ACC112 (cell line): Measurements from ENCODE around the gene KATNB1.

Experiments used
- H2AFZ ChIP-seq: fragments of 200-600 bp; sonication (generic); one replicate; pipeline ENCODE4 v1.6.0; 2017; ENCODE audit warnings: antibody characterized with exemption, low read length; ENCODE audit not compliant: unreplicated experiment
- H3K27ac ChIP-seq: fragments of 200-600 bp; sonication (generic); 2 replicates; pipeline ENCODE4 v1.5.1; 2014; ENCODE audit warnings: low read depth, mild to moderate bottlenecking, antibody characterized with exemption, low read length, moderate library complexity
- H3K27me3 ChIP-seq: fragments of 200-600 bp; sonication (generic); 2 replicates; pipeline ENCODE4 v1.6.1; 2014; ENCODE audit warnings: mild to moderate bottlenecking, antibody characterized with exemption, low read length, moderate library complexity, mixed read lengths; ENCODE audit not compliant: insufficient read depth
- H3K36me3 ChIP-seq: fragments of 200-600 bp; sonication (generic); 2 replicates; pipeline ENCODE4 v1.6.1; 2016; ENCODE audit warnings: mild to moderate bottlenecking, antibody characterized with exemption, low read length, moderate library complexity, mixed read lengths; ENCODE audit not compliant: insufficient read depth
- H3K4me1 ChIP-seq: fragments of 200-600 bp; sonication (generic); one replicate; pipeline ENCODE4 v1.6.1; 2016; ENCODE audit warnings: low read length, mixed read lengths; ENCODE audit not compliant: insufficient read depth, unreplicated experiment, control insufficient read depth
- H3K4me3 ChIP-seq: fragments of 200-600 bp; sonication (generic); 2 replicates; pipeline ENCODE4 v1.5.1; 2014; ENCODE audit warnings: mild to moderate bottlenecking, low read depth, low read length
- H3K79me2 ChIP-seq: fragments of 200-600 bp; sonication (generic); one replicate; pipeline ENCODE4 v1.6.0; 2016; ENCODE audit warnings: low read length; ENCODE audit not compliant: control insufficient read depth, unreplicated experiment, insufficient read depth

Gene KATNB1

DNA sequence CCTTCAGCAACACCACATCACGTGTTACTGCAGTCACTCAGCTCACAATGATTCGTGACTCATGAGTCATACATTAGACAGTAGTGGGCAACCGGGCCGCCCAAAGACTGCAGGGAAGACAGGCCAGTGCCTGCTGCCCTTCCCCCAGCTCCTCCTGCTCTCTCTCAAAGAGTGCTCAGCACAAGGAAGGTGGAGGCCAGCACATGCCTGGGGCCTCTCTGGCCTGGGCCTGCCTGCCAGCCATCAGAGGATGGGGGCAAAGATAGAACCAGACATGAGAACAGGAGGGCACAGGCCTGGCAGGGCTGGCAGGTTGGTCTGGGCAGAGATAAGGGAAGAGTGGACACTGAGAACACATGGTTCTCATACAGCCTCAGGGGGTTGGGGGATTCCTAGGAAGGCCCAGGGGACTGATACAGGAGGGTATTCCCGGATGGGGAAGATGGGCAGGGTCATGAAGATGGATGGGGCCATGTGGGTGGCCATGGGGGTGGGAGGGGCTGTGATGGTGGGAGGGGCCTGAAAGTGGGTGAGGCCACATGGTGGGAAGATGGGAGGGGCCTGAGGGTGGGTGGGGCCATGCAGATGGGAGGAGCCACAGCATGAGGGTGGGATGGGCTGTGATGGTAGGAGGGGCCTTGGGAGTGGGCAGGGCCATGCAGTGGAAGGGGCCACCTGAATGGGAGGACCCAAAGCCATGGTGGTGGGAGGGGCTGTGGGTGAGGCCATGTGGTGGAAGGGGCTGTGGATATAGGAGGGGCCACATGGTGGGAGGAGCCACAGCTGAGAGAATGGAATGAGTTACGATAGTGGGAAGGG is 29.0 kb downstream of the KATNB1 start:
- peak overlapping the region; percentile 35; the same call in 1 of the 2 replicates for H3K4me3 ChIP-seq
- no peaks in the 10 kb centered on the region for H3K79me2 ChIP-seq
- no peak overlapping the region for H2AFZ ChIP-seq
- H3K36me3 ChIP-seq = peaks cover 15% of the 10 kb centered on the region
- H3K27ac ChIP-seq = peak overlapping the region; percentile 87
- H3K4me1 ChIP-seq = peaks cover 16% of the 10 kb centered on the region
- no peaks in the 10 kb centered on the region for H3K27me3 ChIP-seq

DNA sequence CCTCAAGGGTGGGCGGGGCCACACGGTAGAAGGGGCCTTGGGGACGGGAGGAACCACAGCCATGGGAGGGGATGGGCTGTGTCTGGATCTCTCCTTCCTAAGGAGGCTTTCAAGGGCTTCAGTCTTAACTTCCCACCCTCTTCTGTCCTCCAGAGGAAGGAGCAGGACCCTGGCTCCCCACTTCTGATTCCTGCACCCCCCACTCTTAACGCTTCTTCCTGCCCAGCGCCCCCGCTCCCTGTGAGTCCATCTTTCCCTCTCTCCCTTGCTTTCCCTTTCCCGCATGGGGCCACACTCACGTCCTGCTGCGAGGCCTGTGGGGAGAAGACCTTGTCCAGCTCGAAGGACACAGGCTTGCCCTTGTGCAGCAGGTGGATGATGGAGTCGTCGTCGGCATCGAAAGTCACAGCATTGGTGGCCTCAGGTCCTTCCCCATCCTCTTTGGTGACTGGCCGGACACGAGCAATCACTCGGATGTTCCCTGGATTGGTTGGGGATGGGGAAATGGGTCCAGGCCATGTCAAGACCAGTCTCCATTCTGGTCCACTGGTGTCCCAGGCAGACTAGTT is 29.7 kb downstream of the KATNB1 start:
- no peak overlapping the region for H2AFZ ChIP-seq
- H3K4me1 ChIP-seq = peaks cover 16% of the 10 kb centered on the region
- no peaks in the 10 kb centered on the region for H3K27me3 ChIP-seq
- H3K36me3 ChIP-seq = peaks cover 15% of the 10 kb centered on the region
- no peaks in the 10 kb centered on the region for H3K79me2 ChIP-seq
- H3K4me3 ChIP-seq = no peak overlapping the region
- peak overlapping the region; percentile 9; the same call in 1 of the 2 replicates for H3K27ac ChIP-seq

DNA sequence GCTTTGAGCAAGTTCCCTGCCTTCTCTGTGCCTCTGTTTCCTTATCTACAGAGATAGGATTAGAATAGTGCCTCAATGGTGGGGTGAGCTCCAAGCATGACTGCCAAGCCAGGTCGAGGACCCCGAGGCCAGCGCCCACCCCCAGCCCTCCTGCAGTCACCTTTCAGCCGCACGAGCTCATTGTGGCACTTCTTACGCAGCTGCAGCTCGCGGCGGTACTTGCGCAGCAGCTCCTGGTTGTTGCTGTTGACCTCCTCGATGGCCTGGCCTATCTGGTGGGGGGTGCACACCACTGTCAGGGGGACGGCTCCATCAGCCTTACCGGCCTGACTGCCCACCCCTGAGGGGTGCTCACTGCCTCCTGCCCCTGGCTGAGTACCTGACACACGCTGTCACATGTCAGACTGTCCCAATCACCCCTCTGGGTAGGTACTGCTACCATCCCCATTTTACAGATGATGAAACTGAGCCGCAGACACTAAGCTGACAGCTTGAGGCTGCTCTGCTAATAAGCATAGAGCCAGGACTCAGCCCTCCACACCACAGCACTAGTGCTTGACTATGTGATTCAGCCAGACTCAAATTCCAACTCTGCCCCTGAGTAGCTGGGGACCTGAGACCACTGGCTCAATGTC is 31.3 kb downstream of the KATNB1 start:
- H3K4me3 ChIP-seq = no peak overlapping the region
- no peak overlapping the region for H2AFZ ChIP-seq
- no peaks in the 10 kb centered on the region for H3K79me2 ChIP-seq
- no peak overlapping the region for H3K27ac ChIP-seq
- peaks cover 16% of the 10 kb centered on the region for H3K4me1 ChIP-seq
- H3K36me3 ChIP-seq = peaks cover 15% of the 10 kb centered on the region
- no peaks in the 10 kb centered on the region for H3K27me3 ChIP-seq

DNA sequence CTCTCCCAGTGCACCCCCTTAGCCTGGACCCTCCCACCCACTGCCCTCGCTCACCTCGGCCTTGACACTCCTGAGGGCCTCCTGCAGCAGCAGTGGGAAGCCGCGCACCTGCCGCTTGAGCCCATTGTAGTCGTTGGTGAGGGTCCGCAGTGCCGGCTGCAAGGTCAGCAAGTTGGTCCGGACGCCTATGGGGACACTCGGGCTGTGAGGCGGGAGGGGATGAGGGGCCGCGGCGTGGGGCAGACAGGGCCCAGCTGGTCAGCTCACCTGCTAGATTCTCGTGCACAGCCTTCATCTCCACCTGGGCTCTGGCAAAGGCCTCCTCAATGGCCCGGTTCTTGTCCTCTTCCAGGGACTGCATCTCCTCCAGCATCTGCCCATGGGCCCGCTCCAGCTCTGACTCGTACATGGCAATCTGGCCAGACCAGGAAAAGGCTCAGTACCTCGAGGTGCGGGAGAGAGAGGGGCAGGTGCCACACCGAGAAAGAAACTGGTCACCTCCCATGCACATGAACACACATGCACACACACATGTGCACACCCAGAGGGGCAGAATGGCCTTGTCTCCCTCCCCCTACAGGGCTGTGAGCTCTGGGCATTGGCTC is 34.1 kb downstream of the KATNB1 start:
- no peak overlapping the region for H2AFZ ChIP-seq
- H3K36me3 ChIP-seq = peaks cover 15% of the 10 kb centered on the region
- no peaks in the 10 kb centered on the region for H3K4me1 ChIP-seq
- no peak overlapping the region for H3K4me3 ChIP-seq
- no peak overlapping the region for H3K27ac ChIP-seq
- no peaks in the 10 kb centered on the region for H3K79me2 ChIP-seq
- no peaks in the 10 kb centered on the region for H3K27me3 ChIP-seq

DNA sequence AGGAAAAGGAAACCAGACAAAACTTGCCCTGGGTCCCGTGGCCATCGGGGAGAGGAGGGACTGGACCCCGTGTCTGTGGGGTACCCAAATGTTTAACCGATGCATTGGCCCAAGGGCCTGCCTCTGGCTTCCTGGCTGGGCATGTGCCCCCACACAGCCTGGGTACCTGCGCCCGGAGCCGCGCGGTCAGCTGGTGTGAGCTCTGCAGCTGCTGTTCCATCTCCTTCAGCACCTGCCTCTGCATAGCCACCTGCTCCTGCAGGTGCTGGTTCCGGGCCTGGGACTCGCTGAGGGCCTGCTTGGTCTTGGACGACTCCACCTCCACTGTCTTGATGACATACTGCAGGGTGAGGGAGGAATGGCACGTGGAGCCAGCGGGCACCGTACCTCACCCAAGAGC is 34.8 kb downstream of the KATNB1 start:
- no peaks in the 10 kb centered on the region for H3K4me1 ChIP-seq
- H3K79me2 ChIP-seq = no peaks in the 10 kb centered on the region
- H2AFZ ChIP-seq = no peak overlapping the region
- no peak overlapping the region for H3K27ac ChIP-seq
- peaks cover 10% of the 10 kb centered on the region for H3K36me3 ChIP-seq
- H3K4me3 ChIP-seq = no peak overlapping the region
- no peaks in the 10 kb centered on the region for H3K27me3 ChIP-seq

DNA sequence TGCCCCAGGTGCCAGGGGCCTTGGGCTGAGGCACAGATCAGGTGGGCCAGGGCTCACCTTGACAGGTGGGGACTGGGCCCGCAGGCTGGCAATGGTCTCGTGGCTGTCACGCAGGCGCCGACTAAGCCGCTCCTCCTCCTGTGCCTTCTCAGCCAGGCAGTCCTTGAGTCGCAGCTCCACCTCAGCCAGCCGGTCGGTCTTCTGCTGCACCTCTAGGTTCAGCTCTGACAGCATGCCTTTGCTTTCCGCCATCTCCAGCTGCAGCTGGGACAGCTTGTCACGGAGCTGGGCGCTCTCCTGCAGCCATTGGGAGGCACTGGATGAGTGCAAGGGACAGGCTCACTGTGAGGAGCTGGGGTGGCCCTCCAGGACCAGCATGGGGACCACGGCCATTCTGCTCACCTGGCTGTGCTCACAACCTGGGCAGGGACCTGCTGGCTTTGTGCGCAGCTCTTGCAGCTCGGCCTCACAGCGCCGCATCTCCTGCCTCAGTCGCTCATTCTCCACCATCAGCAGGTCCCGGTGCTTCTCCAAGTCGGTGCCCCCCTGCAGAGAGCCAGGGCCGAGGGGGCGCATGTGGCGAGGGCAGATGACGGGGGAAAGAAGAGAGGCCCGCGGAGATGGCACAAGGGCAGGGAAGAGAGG is 35.7 kb downstream of the KATNB1 start:
- H3K36me3 ChIP-seq = peaks cover 4% of the 10 kb centered on the region; the same call in 1 of the 2 replicates
- H3K27ac ChIP-seq = no peak overlapping the region
- H3K4me1 ChIP-seq = no peaks in the 10 kb centered on the region
- no peak overlapping the region for H3K4me3 ChIP-seq
- no peak overlapping the region for H2AFZ ChIP-seq
- H3K27me3 ChIP-seq = no peaks in the 10 kb centered on the region
- H3K79me2 ChIP-seq = no peaks in the 10 kb centered on the region

DNA sequence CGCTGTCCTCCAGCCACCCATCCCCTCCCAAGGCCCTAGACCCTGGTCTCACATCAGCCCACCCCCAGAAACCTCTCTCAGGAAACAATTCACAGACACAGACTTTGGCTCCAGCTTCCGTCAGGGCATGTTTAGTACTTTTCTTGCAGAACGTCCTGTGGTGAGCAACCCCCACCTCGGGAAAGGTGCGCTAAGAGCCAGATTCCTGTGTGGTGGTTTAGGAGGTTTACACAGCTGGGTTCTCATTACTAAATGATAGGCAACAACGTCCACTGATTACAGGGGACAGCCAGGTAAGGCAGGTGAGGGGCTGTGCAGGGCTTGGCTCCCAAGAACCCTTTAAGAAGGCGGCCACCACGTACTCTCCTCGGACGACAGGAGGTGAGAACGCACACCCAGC is 37.4 kb downstream of the KATNB1 start:
- H3K4me3 ChIP-seq = no peak overlapping the region
- H3K36me3 ChIP-seq = 0 out of 2 replicates have a peak, but pooled peaks cover 5% of the 10 kb centered on the region
- no peak overlapping the region for H3K27ac ChIP-seq
- no peaks in the 10 kb centered on the region for H3K27me3 ChIP-seq
- no peaks in the 10 kb centered on the region for H3K79me2 ChIP-seq
- no peak overlapping the region for H2AFZ ChIP-seq
- no peaks in the 10 kb centered on the region for H3K4me1 ChIP-seq

DNA sequence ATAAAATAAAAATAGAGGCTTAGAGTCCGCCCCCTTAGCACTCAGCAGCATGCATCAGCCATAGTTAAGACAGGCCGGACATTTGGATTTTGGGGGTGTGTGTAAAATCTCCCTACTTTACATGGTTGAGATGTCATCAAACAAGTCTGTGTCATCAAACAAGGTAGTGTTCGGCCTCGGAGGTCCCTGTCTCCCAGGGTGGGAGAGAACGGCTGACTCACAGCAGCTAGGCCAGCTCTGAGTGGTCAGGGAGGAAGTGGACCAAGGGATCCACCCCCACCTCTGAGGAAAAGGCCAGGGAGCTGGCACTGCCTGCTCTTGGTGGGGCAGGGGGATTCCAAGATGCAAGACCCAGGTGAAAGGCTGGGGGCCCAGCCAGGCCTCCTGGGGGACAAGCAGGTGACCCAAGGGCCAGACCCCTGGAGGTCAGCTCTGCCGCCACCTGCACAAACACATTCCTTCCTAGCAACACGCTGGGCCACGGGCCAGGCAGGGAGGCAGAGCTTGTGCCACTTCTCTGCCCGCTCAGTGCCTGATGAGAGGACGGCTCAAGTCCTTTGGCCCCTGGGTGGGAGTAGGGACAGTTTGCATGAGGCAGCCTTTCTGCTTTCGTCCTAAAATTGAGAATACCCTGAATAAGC is 38.2 kb downstream of the KATNB1 start:
- Histone ChIP-seq H3K36me3 (0 out of 2 replicates have a peak, but pooled peaks cover 5% of the 10 kb centered on the region), H3K27ac (no peak overlapping the region), H3K4me3 (no peak overlapping the region), H3K79me2 (no peaks in the 10 kb centered on the region), H3K27me3 (no peaks in the 10 kb centered on the region), H2AFZ (no peak overlapping the region), H3K4me1 (no peaks in the 10 kb centered on the region)

DNA sequence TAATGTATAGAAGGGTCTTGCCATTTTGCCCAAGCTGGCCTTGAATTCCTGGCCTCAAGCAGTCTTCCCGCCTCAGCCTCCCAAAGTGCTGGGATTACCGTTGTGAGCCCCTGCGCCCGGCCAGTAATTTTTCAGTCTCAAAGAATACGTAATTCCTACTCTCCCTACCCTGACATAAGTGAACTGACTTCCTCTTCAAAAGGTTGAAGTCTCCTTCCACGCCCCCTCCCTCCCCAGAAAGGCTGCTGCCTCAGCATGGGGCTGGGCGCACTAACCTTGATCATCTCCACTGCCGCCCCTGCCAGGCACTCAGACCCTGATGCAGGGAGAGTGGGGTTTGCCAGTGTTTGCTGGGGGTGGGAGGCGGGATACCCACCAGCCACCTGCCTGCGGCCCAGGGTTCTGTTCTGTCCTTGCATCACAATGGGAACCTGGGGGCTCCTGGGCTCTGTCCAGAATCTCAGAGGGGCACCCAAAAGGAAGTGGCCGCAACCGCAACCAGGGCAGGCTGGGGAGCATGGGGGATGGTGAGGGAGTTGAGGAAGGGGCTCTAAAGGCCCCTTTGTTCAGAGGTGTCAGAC is 39.2 kb downstream of the KATNB1 start:
- no peak overlapping the region for H2AFZ ChIP-seq
- no peaks in the 10 kb centered on the region for H3K4me1 ChIP-seq
- H3K79me2 ChIP-seq = no peaks in the 10 kb centered on the region
- H3K4me3 ChIP-seq = no peak overlapping the region
- H3K36me3 ChIP-seq = 0 out of 2 replicates have a peak, but pooled peaks cover 5% of the 10 kb centered on the region
- no peak overlapping the region for H3K27ac ChIP-seq
- H3K27me3 ChIP-seq = no peaks in the 10 kb centered on the region
